GM12878 (cell line): Measurements from ENCODE around the gene REXO1. TPM values are rescaled to one million over a fixed set of nuclear protein-coding genes. Genes with fewer than 3 reads are reported as not detected.

Source experiments
- ATAC-seq: fragments of 200-7000 bp; cut with Tn5 transposase; 3 replicates; pipeline ENCODE4 v1.9.1; 2020; ENCODE audit warnings: mild to moderate bottlenecking, moderate library complexity
- Bru-seq: library from RNA; stranded (reverse); fragments of 400-500 nt; gene quantifications from one replicate; lab custom pipeline; 2021; lab: Mats Ljungman, UMichigan
- BruChase-seq, 2 experiments: library from RNA; stranded (reverse); fragments of 400-500 nt; gene quantifications; one replicate each; lab custom pipeline; 2021; lab: Mats Ljungman, UMichigan
- BruUV-seq: library from RNA; stranded (reverse); fragments of 400-500 nt; replicated peaks from 2 replicates; lab custom pipeline; 2021; lab: Mats Ljungman, UMichigan
- CTCF ChIA-PET: fragments of 300-600 bp; sonication (Branson Sonifier 250); formaldehyde crosslinking; extraction: SDS; loops from one replicate; lab custom pipeline; 2021; ENCODE audit warnings: inconsistent platforms; lab: Yijun Ruan, JAX
- POLR2A ChIA-PET: fragments of 350-600 bp; formaldehyde crosslinking; extraction: SDS; loops from one replicate; lab custom pipeline; 2021; ENCODE audit warnings: inconsistent platforms; lab: Charles Lee
- RAD21 ChIA-PET: fragments of 300-600 bp; sonication (Branson Sonifier 250); formaldehyde crosslinking; loops from one replicate; lab custom pipeline; 2023; ENCODE audit warnings: antibody characterized with exemption; ENCODE audit not compliant: unreplicated experiment; lab: Charles Lee
- SMC1A ChIA-PET: fragments of 300-600 bp; sonication (Branson Sonifier 250); formaldehyde crosslinking; loops from one replicate; lab custom pipeline; 2023; ENCODE audit not compliant: unreplicated experiment, uncharacterized antibody; lab: Charles Lee
- DNase-seq: peaks from one replicate; pipeline ENCODE4 v3.0.0-alpha.2; 2011; ENCODE audit warnings: low read depth, low spot score
- FAIRE-seq: peaks from 3 replicates; lab custom pipeline; 2011; peaks lifted over from hg19 to GRCh38; lab: Jason Lieb, UNC
- H2AFZ ChIP-seq: 2 replicates; pipeline ENCODE4 v1.6.0; 2011; ENCODE audit warnings: low read depth, low read length, control low read depth; ENCODE audit not compliant: control insufficient read depth
- H3K27ac ChIP-seq: 2 replicates; pipeline ENCODE4 v1.5.1; 2011; ENCODE audit warnings: control low read depth; ENCODE audit not compliant: control insufficient read depth, insufficient read depth
- H3K27me3 ChIP-seq, 2 experiments: replicated peaks in 1 of 2; 2 replicates each; pipeline versions ENCODE4 v1.6.0 to v1.6.1; 2011; ENCODE audit warnings: low read length in 1 of 2; ENCODE audit not compliant: control insufficient read depth in 2 of 2, insufficient read depth in 2 of 2
- H3K36me3 ChIP-seq, 2 experiments: 2 replicates each; pipeline ENCODE4 v1.5.1; 2011; ENCODE audit warnings: low read length in 1 of 2; ENCODE audit not compliant: control insufficient read depth in 2 of 2, insufficient read depth in 2 of 2
- H3K4me1 ChIP-seq: 2 replicates; pipeline ENCODE4 v1.6.1; 2011; ENCODE audit warnings: mild to moderate bottlenecking, low read length, moderate library complexity, mixed read lengths; ENCODE audit not compliant: control insufficient read depth, insufficient read depth
- H3K4me2 ChIP-seq: 2 replicates; pipeline ENCODE4 v1.6.0; 2011; ENCODE audit warnings: control low read depth; ENCODE audit not compliant: control insufficient read depth, insufficient read depth
- H3K4me3 ChIP-seq: fragments of 200-600 bp; sonication (generic); 2 replicates; pipeline ENCODE4 v1.5.1; 2016
- H3K79me2 ChIP-seq: 2 replicates; pipeline ENCODE4 v1.6.0; 2011; ENCODE audit warnings: low read length; ENCODE audit not compliant: control insufficient read depth, insufficient read depth
- H3K9ac ChIP-seq: 2 replicates; pipeline ENCODE4 v1.8.0; 2011; ENCODE audit warnings: low read length, control low read depth, mixed read lengths; ENCODE audit not compliant: control insufficient read depth, insufficient read depth
- H3K9me3 ChIP-seq: replicated peaks from 3 replicates; pipeline ENCODE4 v1.5.1; 2011; ENCODE audit warnings: mild to moderate bottlenecking, low read length; ENCODE audit not compliant: control insufficient read depth, insufficient read depth
- H4K20me1 ChIP-seq: 2 replicates; pipeline ENCODE4 v1.6.0; 2011; ENCODE audit not compliant: control insufficient read depth, insufficient read depth
- BCL3 ChIP-seq: IDR thresholded peaks from 2 replicates; pipeline ENCODE4 v1.6.1; 2011; ENCODE audit warnings: borderline replicate concordance, low read depth, mild to moderate bottlenecking, moderate library complexity, low read length; ENCODE audit not compliant: insufficient read depth, poor library complexity, severe bottlenecking
- BMI1 ChIP-seq: fragments of 450-650 bp; IDR thresholded peaks from 2 replicates; pipeline ENCODE4 v1.6.1; 2016; ENCODE audit warnings: mild to moderate bottlenecking, moderate library complexity, borderline replicate concordance
- BRCA1 ChIP-seq: IDR thresholded peaks from 2 replicates; pipeline ENCODE4 v1.6.1; 2011; ENCODE audit warnings: low read depth, low read length, improper control_type of control experiment
- CBX5 ChIP-seq: sonication (generic); IDR thresholded peaks from 2 replicates; pipeline ENCODE4 v1.6.1; 2016; ENCODE audit warnings: low read depth, moderate library complexity, mild to moderate bottlenecking, inconsistent platforms
- NFIC ChIP-seq: IDR thresholded peaks from 2 replicates; pipeline ENCODE4 v1.6.1; 2012; ENCODE audit warnings: low read depth, mild to moderate bottlenecking, inconsistent platforms, low read length, moderate library complexity
- NFYA ChIP-seq: IDR thresholded peaks from 2 replicates; pipeline ENCODE4 v1.6.1; 2011; ENCODE audit warnings: low read depth, mild to moderate bottlenecking, low read length, improper control_type of control experiment, borderline replicate concordance
- NKRF ChIP-seq: fragments of 450-650 bp; conservative IDR thresholded peaks from 2 replicates; pipeline ENCODE4 v1.6.1; 2017; ENCODE audit warnings: mild to moderate bottlenecking, moderate library complexity
- RUNX3 ChIP-seq: IDR thresholded peaks from 2 replicates; pipeline ENCODE4 v1.6.1; 2012; ENCODE audit warnings: low read length, inconsistent platforms
- YBX1 ChIP-seq: fragments of 450-650 bp; IDR thresholded peaks from 2 replicates; pipeline ENCODE4 v1.6.1; 2016; ENCODE audit warnings: antibody characterized with exemption
- WGBS: methylation state at CpG from one replicate; pipeline ENCODE4 v1.1.6; 2016; ENCODE audit warnings: low lambda C conversion rate; ENCODE audit not compliant: insufficient replicate concordance, insufficient coverage; ENCODE audit errors: missing lambda C conversion rate; 5-methylcytosine and 5-hydroxymethylcytosine counted together
- in situ Hi-C: fragments of 300-500 bp; cut with MboI; formaldehyde crosslinking; loops from 9 replicates; pipeline ENCODE4 v1.14.3; 2018; ENCODE audit warnings: mixed read lengths
- intact Hi-C: fragments of 100-400 bp; cut with micrococcal nuclease; formaldehyde crosslinking; loops from one replicate; pipeline ENCODE4 v1.14.2; 2022; ENCODE audit not compliant: unreplicated experiment
- long read RNA-seq, 2 experiments: library from polyadenylated mRNA; unstranded; transcript quantifications; one replicate each; pipeline ENCODE4 v2.0.0, GENCODE V29; 2019 to 2020
- polyA minus RNA-seq, 3 experiments: library from RNA; depleted of rRNA, polyadenylated mRNA; stranded (reverse); fragments of >200 nt; gene quantifications; 2 replicates each; pipeline ENCODE4 v1.2.3, GENCODE V29; 2011
- polyA plus RNA-seq, 11 experiments: library from polyadenylated mRNA; depleted of rRNA in 4 of 11; unstranded in 6 of 11; stranded (reverse) in 5 of 11; fragments of >200 nt; fragmentation: Nextera tagmentation in 4 of 11; fragmentation: Illumina TruSeq in 1 of 11; extraction: Ambion mirVana in 4 of 11; extraction: Trizol in 1 of 11; gene quantifications; 1 replicate in 1 of 11; 2 replicates in 10 of 11; pipeline versions ENCODE4 v1.2.1 to v1.2.3, GENCODE V29; 2011 to 2016; ENCODE audit warnings: inconsistent platforms in 2 of 11, missing spikeins in 2 of 11, low read depth in 1 of 11
- total RNA-seq, 4 experiments: library from RNA; depleted of rRNA in 3 of 4; stranded (reverse); fragments of >200 nt in 3 of 4; fragmentation: Illumina TruSeq in 1 of 4; extraction: Trizol in 1 of 4; gene quantifications; 2 replicates each; pipeline versions ENCODE4 v1.2.1 to v1.2.3, GENCODE V29; 2013 to 2021
- TF ChIP-seq, protein P1 (sequence below): IDR thresholded peaks from 2 replicates; pipeline ENCODE4 v1.6.1; 2012; ENCODE audit warnings: low read depth, low read length, improper control_type of control experiment

Gene REXO1
- total RNA-seq (2013; cell fraction: nucleolus; rRNA removed), result 47.1 and 50.6 TPM in 2 replicates
- total RNA-seq (2014; rRNA removed) (5.2 and 11.7 TPM in 2 replicates), total RNA-seq (2014; rRNA removed; fragmentation: Illumina TruSeq; extraction: Trizol) (6.4 and 8.5 TPM in 2 replicates), total RNA-seq (2021) (38.1 and 45.2 TPM in 2 replicates), polyA plus RNA-seq (2011; rRNA removed) (2.7 and 9.5 TPM in 2 replicates), polyA plus RNA-seq (2014; fragmentation: Illumina TruSeq; extraction: Trizol) (4.0 and 8.2 TPM in 2 replicates), polyA plus RNA-seq (2014; fragmentation: Nextera tagmentation; extraction: Ambion mirVana) (under 1 TPM; 0.03 to 0.64 TPM), polyA plus RNA-seq (2014; rRNA removed) (31.3 and 38.2 TPM in 2 replicates), polyA plus RNA-seq (2016; fragmentation: Nextera tagmentation; extraction: Ambion mirVana) (1 to 10 TPM; 3.7 to 8.4 TPM), polyA minus RNA-seq (2011; rRNA and poly(A)+ RNA removed) (9.6 and 10.0 TPM in 2 replicates), Bru-seq, nascent RNA (percentile 66 among the genes with signal in this experiment), BruChase-seq, experiment 1, labeled RNA remaining after a 6-hour chase (percentile 77 among the genes with signal in this experiment), BruChase-seq, experiment 2, labeled RNA remaining after a 2-hour chase (percentile 72 among the genes with signal in this experiment)
- polyA plus RNA-seq (2011; ENCODE audit: low read depth), result 8.9 TPM
- 16.1 and 17.2 TPM in 2 replicates for polyA plus RNA-seq (2011; cell fraction: cytosol; rRNA removed)
- polyA plus RNA-seq (2011; cell fraction: nucleus; rRNA removed), result 52.3 and 81.1 TPM in 2 replicates
- 23.8 and 34.3 TPM in 2 replicates for polyA plus RNA-seq (2012)
- polyA minus RNA-seq (2011; cell fraction: cytosol; rRNA and poly(A)+ RNA removed), result 10.0 and 14.4 TPM in 2 replicates
- polyA minus RNA-seq (2011; cell fraction: nucleus; rRNA and poly(A)+ RNA removed), result 7.4 and 15.0 TPM in 2 replicates
- long read RNA-seq, experiment 1, result 0 reads
- long read RNA-seq, experiment 2, result 0 reads

GRCh38 chr19:1848399-1849131 is at the start of gene REXO1:
TSS of gene REXO1 (minus strand) at chr19:1848483. CDS start at chr19:1848358, 125 bp downstream.
- Histone ChIP-seq H3K27me3 (no peaks in the 10 kb centered on the region), H3K4me3 (peak within 1 kb of the TSS; percentile 89), H2AFZ (peak within 1 kb of the TSS; percentile 98), H4K20me1 (peaks cover 3% of the 10 kb centered on the region; the same call in 1 of the 2 replicates), H3K27ac (peak within 1 kb of the TSS; percentile 100), H3K9ac (peak within 1 kb of the TSS; percentile 98), H3K79me2 (peaks cover 56% of the 10 kb centered on the region), H3K36me3 (peaks cover 0 to 6% of the 10 kb centered on the region in 2 experiments; a peak in 3 of 4 replicates), H3K9me3 (no peaks in the 10 kb centered on the region), H3K4me2 (peak within 1 kb of the TSS; percentile 97), H3K4me1 (peaks cover 29% of the 10 kb centered on the region)
- intact Hi-C loops, result no loop called here
- in situ Hi-C loops, result no loop called here
- ChIA-PET CTCF (interaction anchor here (0.6 to 1.7 kb wide), 11 partner anchors 9 to 776 kb away, joined by 3 to 11 read pairs (median 4); no protein-coding TSS in a partner anchor), RAD21 (interaction anchor here (1.0 to 1.4 kb wide), 2 partner anchors 49 to 302 kb away, joined by 3 read pairs; no protein-coding TSS in a partner anchor), POLR2A (interaction anchor here (0.7 kb wide), 1 partner anchor 8 kb away, joined by 3 read pairs; no protein-coding TSS in a partner anchor), SMC1A (no interaction called here)
- whole genome bisulfite sequencing, result 2% methylated on average over 57 of the region's 60 CpGs
- peak; percentile 81 for ATAC-seq
- DNase-seq, result peak; percentile 72
- BruUV-seq, result no TSS peak
- peak; percentile 68 for FAIRE-seq
- no peak for TF ChIP-seq BCL3
- TF ChIP-seq RUNX3, result peak; percentile 53; the same call in 1 of the 2 replicates
- TF ChIP-seq BRCA1, result no peak
- TF ChIP-seq, protein P1, sequence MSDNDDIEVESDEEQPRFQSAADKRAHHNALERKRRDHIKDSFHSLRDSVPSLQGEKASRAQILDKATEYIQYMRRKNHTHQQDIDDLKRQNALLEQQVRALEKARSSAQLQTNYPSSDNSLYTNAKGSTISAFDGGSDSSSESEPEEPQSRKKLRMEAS, result no peak; the same call in 1 of the 2 replicates
- TF ChIP-seq BMI1, result no peak
- no peak for TF ChIP-seq NFIC
- no peak for TF ChIP-seq CBX5
- no peak for TF ChIP-seq YBX1
- TF ChIP-seq NKRF, result no peak; the same call in 1 of the 2 replicates
- TF ChIP-seq NFYA, result no peak
